GM19467 (cell line): Measurements from ENCODE around the gene ROR1.

ENCODE experiments used
- ATAC-seq: cut with Tn5 transposase; IDR thresholded peaks from one replicate; pipeline ENCODE4 v1.9.1; 2021; ENCODE audit warnings: mild to moderate bottlenecking, moderate library complexity; ENCODE audit not compliant: unreplicated experiment

ROR1 gene

GRCh38 chr1:63849149-63849548 is 75.3 kb downstream of the ROR1 start:
- no peak for ATAC-seq

- no peak for ATAC-seq
Observed at GRCh38 chr1:63854091-63854490, 80.3 kb downstream of the ROR1 start.

GRCh38 chr1:63855942-63856341 is 82.1 kb downstream of the ROR1 start:
- no peak for ATAC-seq

GRCh38 chr1:63856924-63857323 is 83.1 kb downstream of the ROR1 start:
- ATAC-seq, result no peak

GRCh38 chr1:63857478-63857877 is 83.7 kb downstream of the ROR1 start:
- no peak for ATAC-seq

GRCh38 chr1:63858153-63858552 is 84.3 kb downstream of the ROR1 start:
- no peak for ATAC-seq

- ATAC-seq, result no peak
Observed at GRCh38 chr1:63859480-63860275, 85.9 kb downstream of the ROR1 start.

GRCh38 chr1:63861052-63861691 is 87.4 kb downstream of the ROR1 start:
- ATAC-seq, result no peak

- no peak for ATAC-seq
Observed at GRCh38 chr1:63863145-63863544, 89.3 kb downstream of the ROR1 start.

GRCh38 chr1:63864224-63864641 is 90.4 kb downstream of the ROR1 start:
- ATAC-seq, result no peak

- no peak for ATAC-seq
Observed at GRCh38 chr1:63865561-63865960, 91.7 kb downstream of the ROR1 start.

- ATAC-seq, result no peak
Observed at GRCh38 chr1:63866084-63866483, 92.3 kb downstream of the ROR1 start.

GRCh38 chr1:63867429-63868176 is 93.8 kb downstream of the ROR1 start:
- ATAC-seq, result no peak

GRCh38 chr1:63868268-63868781 is 94.5 kb downstream of the ROR1 start:
- no peak for ATAC-seq

- ATAC-seq, result no peak
Observed at GRCh38 chr1:63870152-63870551, 96.3 kb downstream of the ROR1 start.

GRCh38 chr1:63871463-63871862 is 97.6 kb downstream of the ROR1 start:
- no peak for ATAC-seq

GRCh38 chr1:63873751-63874150 is 99.9 kb downstream of the ROR1 start:
- ATAC-seq, result no peak

- ATAC-seq, result no peak
Observed at GRCh38 chr1:63874278-63874880, 100.6 kb downstream of the ROR1 start.

GRCh38 chr1:63875636-63876035 is 101.8 kb downstream of the ROR1 start:
- ATAC-seq, result no peak

- ATAC-seq, result no peak
Observed at GRCh38 chr1:63877021-63877767, 103.4 kb downstream of the ROR1 start.
